NCI-H1694 (cell line): Measurements from ENCODE around the gene BPGM.
"Not testable (repeated sequence)": the region's sequence is repeated elsewhere in the genome, so short reads cannot be mapped to it uniquely, and the experiment has no call there.

Experiments used
- DNase-seq: peaks from one replicate; lab custom pipeline; 2025; lab: John Stamatoyannopoulos, UW

Gene BPGM

GRCh38 chr7:134665045-134665444, 18.4 kb downstream of the BPGM start:
- not testable (repeated sequence) for DNase-seq

GRCh38 chr7:134667899-134668298, 21.2 kb downstream of the BPGM start:
- DNase-seq = no peak

DNA sequence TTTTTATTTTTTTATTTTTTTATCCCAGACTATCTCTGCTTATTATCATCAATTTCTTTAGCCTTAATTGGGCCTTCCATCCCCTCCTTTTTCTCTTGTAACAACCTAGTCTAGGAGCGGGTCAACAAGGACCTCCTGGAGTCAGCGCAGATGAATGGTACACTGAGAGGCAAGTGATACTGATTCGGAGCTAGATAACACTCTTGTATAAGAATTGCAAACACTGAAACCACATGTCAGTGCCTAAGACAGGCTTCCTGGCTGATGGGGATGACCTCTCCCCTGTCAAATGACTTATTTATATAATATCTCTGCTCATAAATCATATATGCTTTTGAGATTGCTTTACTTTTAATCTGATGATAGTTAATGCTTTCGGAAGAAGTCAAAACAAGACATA, 22.7 kb downstream of the BPGM start:
- DNase-seq = no peak

DNA sequence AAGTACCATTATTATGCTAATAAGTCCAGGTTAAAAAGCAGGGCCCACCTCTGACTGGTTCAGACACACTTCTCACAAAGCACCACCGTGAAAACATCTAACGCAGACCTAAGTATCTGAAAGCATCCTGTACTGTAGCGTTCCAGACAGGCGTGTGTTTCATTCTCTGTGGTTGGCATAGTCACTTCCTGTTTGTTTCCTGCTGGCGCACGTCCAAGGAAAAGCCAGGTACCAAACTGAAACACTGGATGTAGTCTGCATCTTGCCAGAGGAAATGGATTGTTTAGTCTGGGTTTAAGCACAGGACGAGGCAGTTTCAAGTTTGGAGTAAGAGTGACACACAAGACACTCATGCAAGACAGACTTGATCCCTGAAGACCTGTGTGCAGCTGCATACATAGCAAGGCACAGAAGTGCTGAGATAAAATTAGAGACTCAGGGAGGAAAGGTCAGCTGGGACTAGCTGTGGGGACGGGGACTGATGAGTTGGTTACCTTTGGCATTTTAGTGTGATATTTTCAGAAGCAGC, 23.3 kb downstream of the BPGM start:
- DNase-seq = no peak

- DNase-seq = no peak
Observed at GRCh38 chr7:134671609-134672008, 25.0 kb downstream of the BPGM start.

GRCh38 chr7:134674424-134674823, 27.8 kb downstream of the BPGM start:
- DNase-seq = no peak

- no peak for DNase-seq
Observed at GRCh38 chr7:134676743-134677142, 30.1 kb downstream of the BPGM start.

DNA sequence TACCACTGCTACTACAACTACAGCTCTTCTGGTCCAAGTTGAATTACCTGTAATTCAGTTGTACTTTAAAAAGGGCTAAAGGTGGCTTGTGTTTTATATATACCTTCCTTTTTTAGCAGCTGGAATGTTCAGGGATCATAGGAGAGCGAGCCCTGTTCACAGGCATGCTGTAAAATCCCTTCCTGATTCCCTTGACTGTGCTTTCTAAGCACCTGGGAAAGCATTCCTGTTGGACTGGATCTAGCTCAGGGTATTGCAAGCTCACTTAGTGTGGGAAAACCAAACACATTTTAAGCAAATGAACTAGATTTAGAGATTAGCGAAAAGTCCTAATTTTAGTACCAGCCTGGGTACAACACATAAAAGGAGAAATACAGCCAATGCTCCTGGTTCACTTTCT, 31.5 kb downstream of the BPGM start:
- DNase-seq = no peak

GRCh38 chr7:134679006-134679405, 32.4 kb downstream of the BPGM start:
- no peak for DNase-seq

DNA sequence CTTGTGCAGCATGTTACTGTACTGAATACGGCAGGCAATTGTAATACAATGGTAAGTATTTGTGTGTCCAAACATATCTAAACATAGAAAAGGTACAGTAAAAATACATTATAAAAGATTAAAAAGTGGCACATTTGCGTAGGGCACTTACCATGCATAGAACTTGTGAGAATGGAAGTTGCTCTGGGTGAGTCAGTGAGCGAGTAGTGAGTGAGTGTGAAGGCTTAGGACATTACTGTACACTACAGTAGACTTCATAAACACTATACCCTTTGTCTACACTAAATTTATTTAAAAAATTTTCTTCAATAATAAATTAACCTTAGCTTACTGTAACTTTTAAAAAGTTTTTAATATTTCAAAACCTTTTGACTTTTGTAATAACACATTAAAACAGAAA, 37.5 kb downstream of the BPGM start:
- DNase-seq = no peak

- DNase-seq = no peak
Observed at GRCh38 chr7:134685250-134685649, 38.6 kb downstream of the BPGM start.

- DNase-seq = peak; percentile 3
Observed at GRCh38 chr7:134686786-134687185, 40.1 kb downstream of the BPGM start.

DNA sequence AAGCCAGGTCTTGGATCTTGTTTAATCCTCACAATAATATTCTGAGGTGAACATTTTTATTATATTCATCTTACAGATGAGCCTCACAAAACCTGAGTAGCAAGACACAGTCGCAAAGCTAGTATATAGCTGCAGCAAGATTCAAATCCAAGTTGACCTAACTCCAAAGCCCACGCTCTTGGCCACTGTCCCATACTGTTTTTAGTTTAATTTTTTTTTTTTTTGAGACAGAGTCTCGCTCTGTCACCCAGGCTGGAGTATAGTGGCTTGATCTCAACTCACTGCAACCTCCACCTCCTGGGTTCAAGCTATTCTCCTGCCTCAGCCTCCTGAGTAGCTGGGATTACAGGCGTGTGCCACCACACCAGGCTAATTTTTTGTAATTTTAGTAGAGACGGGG, 42.9 kb downstream of the BPGM start:
- DNase-seq = not testable (repeated sequence)

GRCh38 chr7:134690016-134690415, 43.4 kb downstream of the BPGM start:
- peak; percentile 29 for DNase-seq

DNA sequence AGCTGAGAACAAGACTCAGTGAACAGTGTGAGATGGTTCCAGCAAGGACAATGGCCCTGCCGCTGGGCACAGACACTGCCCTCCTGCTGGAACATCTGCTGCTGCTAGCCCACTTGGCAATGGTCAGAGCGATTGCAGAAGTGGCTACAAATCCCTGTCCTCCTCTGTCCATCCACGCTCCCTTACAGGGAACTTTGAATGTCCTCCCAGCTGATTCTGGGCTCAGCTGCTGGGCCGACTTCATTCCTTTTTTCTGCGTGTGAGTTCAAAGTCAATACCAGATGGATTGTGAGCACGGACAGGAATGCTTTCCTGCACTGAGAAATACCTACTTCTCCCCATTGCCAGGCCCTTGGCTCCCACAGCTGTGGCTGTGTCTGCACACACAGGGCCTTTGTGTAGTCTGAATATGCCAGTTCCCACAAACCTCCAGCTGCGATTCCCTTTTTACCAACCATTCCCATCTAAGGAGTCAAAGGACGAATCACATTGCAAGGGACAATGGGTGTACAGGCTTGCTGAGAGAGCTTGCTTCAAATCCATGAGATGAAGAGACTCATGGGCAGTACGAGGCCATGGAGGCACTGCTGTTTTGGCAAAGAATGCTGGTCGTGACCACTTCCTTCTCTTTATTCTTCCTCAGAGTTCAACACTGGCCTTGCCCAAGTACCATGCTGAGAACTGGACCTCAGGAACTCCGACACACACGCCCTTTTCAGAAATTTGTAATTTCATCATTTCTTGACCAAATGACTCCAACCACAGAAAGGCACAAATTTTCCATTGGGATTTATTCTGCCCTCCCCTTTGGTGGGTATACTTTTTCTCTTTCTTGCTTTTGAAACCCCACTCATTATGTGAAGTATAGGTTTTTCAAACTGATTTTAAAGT, 44.2 kb downstream of the BPGM start:
- DNase-seq = no peak

DNA sequence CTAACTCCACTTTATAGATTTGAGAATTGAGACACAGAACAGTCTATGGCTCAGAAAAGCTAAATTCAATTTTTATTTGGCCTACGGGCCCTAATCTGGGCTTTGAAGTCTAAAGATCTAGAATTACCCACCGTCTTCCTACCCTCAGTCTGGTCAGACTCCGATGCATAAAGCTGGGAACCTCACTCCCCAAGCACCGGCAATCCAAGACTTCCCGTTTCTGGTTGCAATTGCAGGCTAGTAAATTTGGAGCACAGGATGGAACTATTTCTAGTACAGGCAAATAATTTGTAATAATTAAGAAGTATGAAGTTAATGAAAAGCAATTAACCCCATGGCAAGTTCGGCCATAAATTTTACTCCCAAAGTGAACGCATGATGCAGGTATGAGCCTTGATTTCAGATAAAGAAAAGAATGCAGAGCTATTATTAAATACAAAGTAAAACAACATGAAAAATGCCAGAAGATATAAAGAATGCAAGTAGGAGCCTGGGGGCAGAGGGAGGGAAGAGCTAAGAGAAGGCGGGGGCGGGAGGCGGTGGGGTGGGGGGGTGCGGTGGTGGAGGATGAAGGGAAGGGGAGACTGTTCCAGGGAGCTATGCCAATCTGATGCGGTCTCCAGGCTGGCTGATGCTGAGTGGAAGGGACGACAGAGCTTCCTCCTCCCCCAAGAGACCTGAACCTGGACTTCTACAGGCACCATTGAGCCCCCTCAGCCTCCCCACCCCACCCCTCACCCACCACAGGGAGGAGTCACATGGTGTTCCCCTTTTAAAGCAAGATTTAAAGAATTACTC, 45.1 kb downstream of the BPGM start:
- DNase-seq = no peak

DNA sequence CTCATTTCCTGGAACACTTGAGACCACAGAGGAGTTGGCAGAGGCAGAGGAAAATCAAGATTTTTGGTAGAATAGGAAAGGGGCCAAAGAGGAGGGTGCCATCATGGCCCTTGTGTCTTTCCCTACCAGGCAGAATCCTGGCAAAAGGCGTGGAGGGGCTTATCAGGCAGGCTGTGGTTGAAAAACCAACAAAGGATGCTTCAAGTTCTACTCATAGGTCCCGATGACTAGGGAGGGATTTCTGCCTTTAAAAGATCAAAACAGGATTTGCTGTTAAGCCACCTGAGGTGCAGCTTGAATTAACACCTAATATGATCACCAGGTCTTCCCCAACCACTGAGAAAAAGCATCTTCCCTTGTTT, 45.7 kb downstream of the BPGM start:
- no peak for DNase-seq

GRCh38 chr7:134693256-134693655, 46.6 kb downstream of the BPGM start:
- no peak for DNase-seq

DNA sequence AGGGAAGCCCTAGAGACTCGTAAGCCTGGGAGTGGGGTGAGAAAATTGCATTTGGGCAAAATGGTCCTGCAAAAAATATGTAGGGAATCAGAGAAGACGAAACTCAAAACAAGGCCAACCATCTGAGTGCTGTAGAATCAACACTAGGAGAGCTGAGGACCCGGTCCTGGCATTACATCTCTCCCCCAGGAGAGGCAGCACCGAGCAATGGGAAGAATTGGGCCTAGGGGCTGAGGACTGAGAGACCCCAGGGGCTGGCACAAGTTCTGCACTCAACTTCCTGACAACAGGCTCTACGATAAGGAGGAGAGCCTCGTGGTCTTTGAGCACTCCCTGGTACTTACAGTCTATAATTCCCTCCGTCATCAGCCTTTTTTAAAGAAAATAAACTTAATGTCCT, 47.6 kb downstream of the BPGM start:
- no peak for DNase-seq

- no peak for DNase-seq
Observed at GRCh38 chr7:134694767-134695166, 48.1 kb downstream of the BPGM start.

DNA sequence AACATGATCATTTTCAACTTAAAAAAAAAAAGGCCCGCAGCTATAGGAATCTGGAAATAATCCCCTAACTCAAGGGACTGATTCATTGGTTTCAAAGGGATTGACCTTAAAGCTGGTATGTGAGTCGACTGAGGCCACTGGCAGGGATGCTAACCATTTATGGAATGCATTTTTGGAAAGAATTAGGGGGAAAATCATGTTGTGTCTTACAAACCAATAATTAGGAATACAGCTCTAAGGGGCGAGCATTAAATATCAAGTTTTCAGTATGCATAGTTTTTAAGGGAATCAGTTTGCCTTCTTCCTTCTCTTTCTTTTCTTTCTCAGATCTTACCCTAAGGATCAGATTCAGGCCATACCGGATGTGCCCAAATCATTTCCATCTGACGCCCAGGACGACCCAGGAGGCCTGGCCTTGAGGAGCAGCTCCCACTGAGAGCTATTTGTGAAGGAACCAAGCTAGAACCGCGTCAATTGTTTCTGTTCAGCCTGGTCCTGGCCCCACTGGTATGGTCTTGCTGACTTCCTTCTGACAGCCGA, 48.7 kb downstream of the BPGM start:
- DNase-seq = no peak

DNA sequence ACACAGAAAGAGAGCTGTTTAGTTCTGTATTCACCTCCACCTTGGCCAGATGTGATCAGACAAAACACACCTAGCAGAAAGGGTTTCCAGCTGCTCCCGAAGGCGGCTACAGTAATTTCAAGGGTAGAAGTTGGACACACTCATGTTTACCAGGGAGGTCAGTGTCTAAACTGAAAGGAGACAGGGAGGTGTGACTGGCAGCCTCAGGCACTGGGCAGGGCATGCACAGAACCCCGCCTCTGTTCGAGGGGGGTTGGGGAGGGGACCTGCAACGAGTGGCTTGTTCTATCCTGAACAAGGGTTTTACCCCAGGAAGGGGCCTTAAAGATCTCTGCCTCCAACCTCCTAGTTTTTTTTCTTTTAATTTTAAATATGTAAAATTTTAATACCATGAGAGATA, 49.6 kb downstream of the BPGM start:
- DNase-seq = no peak
